ENCODE measurements around the gene TTYH3. TPM values are rescaled to one million over a fixed set of nuclear protein-coding genes. Genes with fewer than 3 reads are reported as not detected.

TTYH3 gene
- total RNA-seq, 4 donors from 2014 or later = 3.8 to 47.2 (median 25.2) TPM

DNA sequence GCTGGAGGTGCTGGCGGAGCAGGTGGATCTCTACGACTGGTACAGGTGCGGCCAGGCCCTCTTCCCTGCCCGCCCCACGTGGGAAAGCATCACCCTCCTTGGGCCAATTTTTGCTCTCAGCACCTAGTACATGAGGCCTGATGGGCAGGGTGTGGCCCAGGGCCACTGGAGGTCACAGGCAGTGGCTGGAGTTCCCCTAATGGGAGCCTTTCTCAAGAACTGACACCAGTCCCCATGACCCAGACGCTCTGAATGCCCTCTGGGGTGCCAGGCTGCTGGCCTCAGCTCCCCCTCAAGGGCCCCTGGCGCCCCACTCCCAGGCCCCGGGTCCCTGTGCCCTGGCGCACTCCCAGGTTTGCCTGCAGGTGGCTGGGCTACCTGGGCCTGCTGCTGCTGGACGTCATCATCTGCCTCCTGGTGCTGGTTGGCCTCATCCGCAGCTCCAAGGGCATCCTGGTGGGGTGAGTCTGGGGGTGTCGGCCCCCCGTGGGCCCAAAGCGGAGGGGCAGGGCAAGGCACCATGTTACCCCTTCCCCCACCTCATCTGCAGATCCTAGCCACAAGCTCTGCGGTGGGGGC lies 15.9 kb downstream of the TTYH3 start:
- no peak for TF ChIP-seq POLR2A (IDR thresholded peaks at IDR 0.05)
- TF ChIP-seq, protein P1, sequence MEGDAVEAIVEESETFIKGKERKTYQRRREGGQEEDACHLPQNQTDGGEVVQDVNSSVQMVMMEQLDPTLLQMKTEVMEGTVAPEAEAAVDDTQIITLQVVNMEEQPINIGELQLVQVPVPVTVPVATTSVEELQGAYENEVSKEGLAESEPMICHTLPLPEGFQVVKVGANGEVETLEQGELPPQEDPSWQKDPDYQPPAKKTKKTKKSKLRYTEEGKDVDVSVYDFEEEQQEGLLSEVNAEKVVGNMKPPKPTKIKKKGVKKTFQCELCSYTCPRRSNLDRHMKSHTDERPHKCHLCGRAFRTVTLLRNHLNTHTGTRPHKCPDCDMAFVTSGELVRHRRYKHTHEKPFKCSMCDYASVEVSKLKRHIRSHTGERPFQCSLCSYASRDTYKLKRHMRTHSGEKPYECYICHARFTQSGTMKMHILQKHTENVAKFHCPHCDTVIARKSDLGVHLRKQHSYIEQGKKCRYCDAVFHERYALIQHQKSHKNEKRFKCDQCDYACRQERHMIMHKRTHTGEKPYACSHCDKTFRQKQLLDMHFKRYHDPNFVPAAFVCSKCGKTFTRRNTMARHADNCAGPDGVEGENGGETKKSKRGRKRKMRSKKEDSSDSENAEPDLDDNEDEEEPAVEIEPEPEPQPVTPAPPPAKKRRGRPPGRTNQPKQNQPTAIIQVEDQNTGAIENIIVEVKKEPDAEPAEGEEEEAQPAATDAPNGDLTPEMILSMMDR (IDR thresholded peaks at IDR 0.05) = no peak
- no peaks in the 10 kb centered on the region for H3K4me1 ChIP-seq
- no peak overlapping the region for H3K27ac ChIP-seq
- no peaks in the 10 kb centered on the region for H3K36me3 ChIP-seq
- DNase-seq = no peak
- H3K9me3 ChIP-seq = no peaks in the 10 kb centered on the region
- H3K4me3 ChIP-seq = no peak overlapping the region
- intact Hi-C loops (cut with DNase I; ENCODE audit: low total_unique reads) = no loop called here
- H3K27me3 ChIP-seq = no peaks in the 10 kb centered on the region

DNA sequence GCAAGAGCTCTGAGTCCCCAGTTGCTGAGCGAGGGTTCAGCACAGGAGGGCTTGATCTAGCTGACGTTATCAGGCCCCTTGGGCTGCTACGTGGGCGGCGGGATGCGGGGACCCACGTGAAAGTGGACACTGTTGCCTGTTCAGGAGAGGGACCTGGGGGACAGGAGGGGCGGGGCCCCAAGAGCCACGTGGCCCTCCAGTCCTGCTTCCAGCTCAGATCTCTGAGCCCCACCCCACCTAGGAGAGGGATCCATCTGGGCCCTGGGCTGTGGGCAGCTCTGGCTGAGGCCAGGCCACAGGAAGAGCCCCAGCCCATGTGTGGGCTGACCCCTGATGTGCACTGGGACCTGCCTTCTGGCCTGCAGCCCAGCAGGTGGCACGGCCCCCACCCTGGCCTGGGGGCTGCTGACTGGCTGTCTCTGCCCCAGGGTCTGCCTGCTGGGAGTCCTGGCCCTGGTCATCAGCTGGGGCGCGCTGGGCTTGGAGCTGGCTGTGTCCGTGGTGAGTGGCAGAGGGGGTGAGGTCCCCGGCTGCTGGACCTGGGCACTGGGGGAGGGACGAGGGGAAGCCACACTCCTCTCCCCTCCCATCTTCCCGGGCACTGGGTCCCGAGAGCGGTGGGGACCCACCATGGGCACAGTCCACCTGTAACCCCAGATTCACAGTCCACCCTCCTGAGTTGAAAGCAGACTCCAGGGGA lies 17.5 kb downstream of the TTYH3 start:
- Histone ChIP-seq H3K27ac (no peak overlapping the region), H3K9me3 (no peaks in the 10 kb centered on the region), H3K4me3 (no peak overlapping the region), H3K36me3 (no peaks in the 10 kb centered on the region), H3K27me3 (no peaks in the 10 kb centered on the region), H3K4me1 (no peaks in the 10 kb centered on the region)
- intact Hi-C loops (cut with DNase I; ENCODE audit: low total_unique reads) = no loop called here
- DNase-seq = no peak
- no peak for TF ChIP-seq POLR2A (IDR thresholded peaks at IDR 0.05)
- TF ChIP-seq, protein P1 (IDR thresholded peaks at IDR 0.05) = no peak

DNA sequence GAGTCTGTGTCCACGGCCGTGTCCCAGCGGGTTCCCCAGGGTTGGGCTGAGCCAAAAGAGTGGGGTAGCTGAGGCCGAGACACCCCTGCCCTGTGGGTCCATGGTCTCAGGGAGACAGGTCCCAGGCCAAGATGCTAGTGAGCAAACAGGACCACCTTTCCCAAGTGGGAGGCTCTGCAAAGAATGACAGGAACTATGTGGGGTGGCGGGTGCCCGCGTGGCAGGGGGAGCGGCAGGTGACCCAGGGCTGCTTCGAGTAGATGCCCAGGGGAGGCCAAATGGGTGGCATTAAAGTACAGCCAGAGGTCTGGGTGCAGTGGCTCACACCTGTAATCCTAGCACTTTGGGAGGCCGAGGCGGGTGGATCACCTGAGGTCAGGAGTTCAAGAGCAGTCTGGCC lies 18.2 kb downstream of the TTYH3 start:
- H3K36me3 ChIP-seq = no peaks in the 10 kb centered on the region
- H3K4me1 ChIP-seq = no peaks in the 10 kb centered on the region
- H3K27me3 ChIP-seq = no peaks in the 10 kb centered on the region
- no peak for TF ChIP-seq POLR2A (IDR thresholded peaks at IDR 0.05)
- TF ChIP-seq, protein P1 (IDR thresholded peaks at IDR 0.05) = no peak
- no peaks in the 10 kb centered on the region for H3K9me3 ChIP-seq
- intact Hi-C loops (cut with DNase I; ENCODE audit: low total_unique reads) = no loop called here
- no peak for DNase-seq
- H3K4me3 ChIP-seq = no peak overlapping the region
- no peak overlapping the region for H3K27ac ChIP-seq

DNA sequence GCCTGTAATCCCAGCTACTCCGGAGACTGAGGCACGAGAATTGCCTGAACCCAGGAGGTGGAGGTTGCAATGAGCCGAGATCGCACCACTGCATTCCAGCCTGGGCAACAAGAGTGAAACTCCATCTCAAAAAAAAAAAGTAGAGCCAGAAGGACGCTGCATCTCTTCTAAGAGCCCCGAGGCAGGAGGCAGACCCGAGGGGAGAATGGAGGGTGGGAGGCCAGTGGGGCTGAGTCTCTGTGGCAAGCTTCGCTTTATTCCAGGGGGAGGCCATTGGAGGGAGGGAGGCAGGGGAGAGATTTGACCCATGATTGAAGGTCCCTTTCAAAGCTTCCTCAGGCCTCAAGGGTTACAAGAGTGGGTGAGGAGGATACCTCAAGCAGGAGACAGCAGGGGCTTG lies 18.7 kb downstream of the TTYH3 start:
- Histone ChIP-seq H3K36me3 (no peaks in the 10 kb centered on the region), H3K4me3 (no peak overlapping the region), H3K4me1 (no peaks in the 10 kb centered on the region), H3K27ac (no peak overlapping the region), H3K9me3 (no peaks in the 10 kb centered on the region), H3K27me3 (no peaks in the 10 kb centered on the region)
- intact Hi-C loops (cut with DNase I; ENCODE audit: low total_unique reads) = no loop called here
- TF ChIP-seq, protein P1 (IDR thresholded peaks at IDR 0.05) = no peak
- TF ChIP-seq POLR2A (IDR thresholded peaks at IDR 0.05) = no peak
- DNase-seq = no peak

DNA sequence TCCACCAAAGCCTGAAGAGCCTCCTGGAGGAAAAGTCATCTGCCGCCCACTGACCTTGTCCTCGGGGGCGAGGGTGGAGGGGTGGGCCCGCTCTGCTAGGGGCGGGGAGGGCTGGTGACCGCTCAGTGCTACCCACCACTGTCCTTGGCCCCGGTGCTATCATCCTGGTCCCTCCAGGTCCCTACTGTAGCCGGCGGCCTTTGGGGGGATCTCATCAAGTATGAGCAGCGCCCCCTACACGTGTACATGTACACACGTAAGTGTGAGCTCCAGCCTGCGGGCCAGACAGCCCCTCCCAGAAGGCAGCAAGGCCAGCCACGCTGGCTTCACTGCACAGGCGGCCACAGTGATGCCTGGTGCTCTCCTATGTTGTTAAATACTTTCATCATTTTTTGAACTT lies 19.6 kb downstream of the TTYH3 start:
- no peaks in the 10 kb centered on the region for H3K27me3 ChIP-seq
- no peaks in the 10 kb centered on the region for H3K9me3 ChIP-seq
- H3K36me3 ChIP-seq = no peaks in the 10 kb centered on the region
- no peaks in the 10 kb centered on the region for H3K4me1 ChIP-seq
- H3K4me3 ChIP-seq = no peak overlapping the region
- TF ChIP-seq POLR2A (IDR thresholded peaks at IDR 0.05) = no peak
- TF ChIP-seq, protein P1 (IDR thresholded peaks at IDR 0.05) = no peak
- intact Hi-C loops (cut with DNase I; ENCODE audit: low total_unique reads) = no loop called here
- no peak for DNase-seq
- H3K27ac ChIP-seq = no peak overlapping the region

Data from uterus (tissue), 4 donors.